Measurements from ENCODE around the gene FARP1.

- TF ChIP-seq REST (IDR thresholded peaks at IDR 0.05; ENCODE audit: low read depth) (no peak), TCF12 (IDR thresholded peaks at IDR 0.05; ENCODE audit: low read depth) (no peak), YY1 (IDR thresholded peaks at IDR 0.05; ENCODE audit: low read depth) (no peak), ZBTB7A (IDR thresholded peaks at IDR 0.05; ENCODE audit: low read depth) (no peak), FOXM1 (IDR thresholded peaks at IDR 0.05; ENCODE audit: borderline replicate concordance, low read depth) (no peak), RAD21 (IDR thresholded peaks at IDR 0.05; ENCODE audit: low read depth) (no peak), CREB1 (IDR thresholded peaks at IDR 0.05; ENCODE audit: low read depth) (no peak), EP300 (IDR thresholded peaks at IDR 0.05; ENCODE audit: borderline replicate concordance) (no peak), EGR1 (IDR thresholded peaks at IDR 0.05) (no peak), TAF1 (IDR thresholded peaks at IDR 0.05; ENCODE audit: low read depth) (no peak)
- TF ChIP-seq, protein P1, sequence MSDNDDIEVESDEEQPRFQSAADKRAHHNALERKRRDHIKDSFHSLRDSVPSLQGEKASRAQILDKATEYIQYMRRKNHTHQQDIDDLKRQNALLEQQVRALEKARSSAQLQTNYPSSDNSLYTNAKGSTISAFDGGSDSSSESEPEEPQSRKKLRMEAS (IDR thresholded peaks at IDR 0.05), result no peak
Measured at GRCh38 chr13:98105929-98106336, 37.0 kb upstream of the FARP1 start.
